HG02759 (cell line): ENCODE data around the gene NSUN2.
A peak's percentile ranks its signal among the peaks of the same experiment; 100 is the strongest.
"Not testable (repeated sequence)": the region's sequence is repeated elsewhere in the genome, so short reads cannot be mapped to it uniquely, and the experiment has no call there.

Experiments
- ATAC-seq: cut with Tn5 transposase; IDR thresholded peaks from one replicate; pipeline ENCODE4 v1.9.1; 2021; ENCODE audit warnings: mild to moderate bottlenecking, moderate library complexity; ENCODE audit not compliant: unreplicated experiment

The NSUN2 gene

GRCh38 chr5:6645571-6646362, 12.9 kb upstream of the NSUN2 start:
- ATAC-seq: not testable (repeated sequence)

- ATAC-seq: no peak
These were observed 12.0 kb upstream of the NSUN2 start for GRCh38 chr5:6644794-6645241.

- ATAC-seq: no peak
These were observed 9.8 kb upstream of the NSUN2 start for GRCh38 chr5:6642655-6643054.

GRCh38 chr5:6638236-6638635, 5.4 kb upstream of the NSUN2 start:
- no peak for ATAC-seq

GRCh38 chr5:6637590-6637989, 4.7 kb upstream of the NSUN2 start:
- ATAC-seq: no peak

- ATAC-seq: no peak
These were observed 4.2 kb upstream of the NSUN2 start for GRCh38 chr5:6637022-6637421.

GRCh38 chr5:6636293-6636692, 3.4 kb upstream of the NSUN2 start:
- ATAC-seq: no peak

- ATAC-seq: no peak
These were observed 2.1 kb upstream of the NSUN2 start for GRCh38 chr5:6634788-6635430.

- ATAC-seq: no peak
These were observed 1.5 kb upstream of the NSUN2 start for GRCh38 chr5:6634306-6634705.

- peak; percentile 53 for ATAC-seq
These were observed 813 bp upstream of the NSUN2 start for GRCh38 chr5:6633469-6634245.

- peak; percentile 36 for ATAC-seq
These were observed 438 bp downstream of the NSUN2 start for GRCh38 chr5:6632324-6632887.

GRCh38 chr5:6631441-6631840, 1.4 kb downstream of the NSUN2 start:
- ATAC-seq: no peak

GRCh38 chr5:6626508-6626907, 6.3 kb downstream of the NSUN2 start:
- ATAC-seq: no peak

GRCh38 chr5:6623941-6624340, 8.9 kb downstream of the NSUN2 start:
- ATAC-seq: no peak

GRCh38 chr5:6623228-6623627, 9.6 kb downstream of the NSUN2 start:
- ATAC-seq: no peak

GRCh38 chr5:6616632-6617031, 16.2 kb downstream of the NSUN2 start:
- no peak for ATAC-seq

GRCh38 chr5:6615034-6615815, 17.6 kb downstream of the NSUN2 start:
- no peak for ATAC-seq

GRCh38 chr5:6611334-6612256, 21.2 kb downstream of the NSUN2 start:
- ATAC-seq: no peak

GRCh38 chr5:6608016-6608415, 24.8 kb downstream of the NSUN2 start:
- no peak for ATAC-seq

- no peak for ATAC-seq
These were observed 25.3 kb downstream of the NSUN2 start for GRCh38 chr5:6607559-6607936.
